ENCODE measurements around the gene TRIM69.

Gene TRIM69

DNA sequence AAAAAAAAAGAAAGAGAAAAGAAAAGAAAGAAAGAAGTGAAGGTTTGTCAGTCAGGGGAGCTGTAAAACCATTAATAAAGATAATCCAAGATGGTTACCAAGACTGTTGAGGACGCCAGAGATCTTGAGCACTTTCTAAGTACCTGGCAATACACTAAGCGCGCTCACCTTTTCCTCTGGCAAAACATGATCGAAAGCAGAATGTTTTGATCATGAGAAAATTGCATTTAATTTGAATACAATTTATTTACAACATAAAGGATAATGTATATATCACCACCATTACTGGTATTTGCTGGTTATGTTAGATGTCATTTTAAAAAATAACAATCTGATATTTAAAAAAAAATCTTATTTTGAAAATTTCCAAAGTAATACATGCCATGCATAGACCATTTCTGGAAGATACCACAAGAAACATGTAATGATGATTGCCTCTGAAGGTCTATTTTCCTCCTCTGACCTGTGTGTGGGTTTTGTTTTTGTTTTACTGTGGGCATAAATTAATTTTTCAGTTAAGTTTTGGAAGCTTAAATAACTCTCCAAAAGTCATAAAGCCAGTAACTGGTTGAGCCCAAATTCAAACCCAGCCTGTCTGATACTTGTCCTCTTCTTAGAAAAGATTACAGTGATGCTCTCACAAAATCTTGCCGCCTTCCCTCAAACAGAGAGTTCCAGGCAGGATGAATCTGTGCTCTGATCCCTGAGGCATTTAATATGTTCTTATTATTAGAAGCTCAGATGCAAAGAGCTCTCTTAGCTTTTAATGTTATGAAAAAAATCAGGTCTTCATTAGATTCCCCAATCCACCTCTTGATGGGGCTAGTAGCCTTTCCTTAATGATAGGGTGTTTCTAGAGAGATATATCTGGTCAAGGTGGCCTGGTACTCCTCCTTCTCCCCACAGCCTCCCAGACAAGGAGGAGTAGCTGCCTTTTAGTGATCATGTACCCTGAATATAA is 23.0 kb upstream of the TRIM69 start:
- TF ChIP-seq, protein P1, sequence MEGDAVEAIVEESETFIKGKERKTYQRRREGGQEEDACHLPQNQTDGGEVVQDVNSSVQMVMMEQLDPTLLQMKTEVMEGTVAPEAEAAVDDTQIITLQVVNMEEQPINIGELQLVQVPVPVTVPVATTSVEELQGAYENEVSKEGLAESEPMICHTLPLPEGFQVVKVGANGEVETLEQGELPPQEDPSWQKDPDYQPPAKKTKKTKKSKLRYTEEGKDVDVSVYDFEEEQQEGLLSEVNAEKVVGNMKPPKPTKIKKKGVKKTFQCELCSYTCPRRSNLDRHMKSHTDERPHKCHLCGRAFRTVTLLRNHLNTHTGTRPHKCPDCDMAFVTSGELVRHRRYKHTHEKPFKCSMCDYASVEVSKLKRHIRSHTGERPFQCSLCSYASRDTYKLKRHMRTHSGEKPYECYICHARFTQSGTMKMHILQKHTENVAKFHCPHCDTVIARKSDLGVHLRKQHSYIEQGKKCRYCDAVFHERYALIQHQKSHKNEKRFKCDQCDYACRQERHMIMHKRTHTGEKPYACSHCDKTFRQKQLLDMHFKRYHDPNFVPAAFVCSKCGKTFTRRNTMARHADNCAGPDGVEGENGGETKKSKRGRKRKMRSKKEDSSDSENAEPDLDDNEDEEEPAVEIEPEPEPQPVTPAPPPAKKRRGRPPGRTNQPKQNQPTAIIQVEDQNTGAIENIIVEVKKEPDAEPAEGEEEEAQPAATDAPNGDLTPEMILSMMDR (IDR thresholded peaks at IDR 0.05), result no peak

DNA sequence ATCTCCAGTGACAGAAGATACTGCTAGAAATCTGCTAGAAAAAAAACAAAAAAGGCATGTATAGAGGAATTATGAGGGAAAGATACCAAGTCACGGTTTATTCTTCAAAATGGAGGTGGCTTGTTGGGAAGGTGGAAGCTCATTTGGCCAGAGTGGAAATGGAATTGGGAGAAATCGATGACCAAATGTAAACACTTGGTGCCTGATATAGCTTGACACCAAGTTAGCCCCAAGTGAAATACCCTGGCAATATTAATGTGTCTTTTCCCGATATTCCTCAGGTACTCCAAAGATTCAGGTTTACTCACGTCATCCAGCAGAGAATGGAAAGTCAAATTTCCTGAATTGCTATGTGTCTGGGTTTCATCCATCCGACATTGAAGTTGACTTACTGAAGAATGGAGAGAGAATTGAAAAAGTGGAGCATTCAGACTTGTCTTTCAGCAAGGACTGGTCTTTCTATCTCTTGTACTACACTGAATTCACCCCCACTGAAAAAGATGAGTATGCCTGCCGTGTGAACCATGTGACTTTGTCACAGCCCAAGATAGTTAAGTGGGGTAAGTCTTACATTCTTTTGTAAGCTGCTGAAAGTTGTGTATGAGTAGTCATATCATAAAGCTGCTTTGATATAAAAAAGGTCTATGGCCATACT is 21.1 kb upstream of the TRIM69 start:
- TF ChIP-seq, protein P1 (IDR thresholded peaks at IDR 0.05), result no peak

DNA sequence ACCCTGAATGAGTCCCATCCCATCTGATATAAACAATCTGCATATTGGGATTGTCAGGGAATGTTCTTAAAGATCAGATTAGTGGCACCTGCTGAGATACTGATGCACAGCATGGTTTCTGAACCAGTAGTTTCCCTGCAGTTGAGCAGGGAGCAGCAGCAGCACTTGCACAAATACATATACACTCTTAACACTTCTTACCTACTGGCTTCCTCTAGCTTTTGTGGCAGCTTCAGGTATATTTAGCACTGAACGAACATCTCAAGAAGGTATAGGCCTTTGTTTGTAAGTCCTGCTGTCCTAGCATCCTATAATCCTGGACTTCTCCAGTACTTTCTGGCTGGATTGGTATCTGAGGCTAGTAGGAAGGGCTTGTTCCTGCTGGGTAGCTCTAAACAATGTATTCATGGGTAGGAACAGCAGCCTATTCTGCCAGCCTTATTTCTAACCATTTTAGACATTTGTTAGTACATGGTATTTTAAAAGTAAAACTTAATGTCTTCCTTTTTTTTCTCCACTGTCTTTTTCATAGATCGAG is 20.5 kb upstream of the TRIM69 start:
- TF ChIP-seq, protein P1 (IDR thresholded peaks at IDR 0.05), result no peak

DNA sequence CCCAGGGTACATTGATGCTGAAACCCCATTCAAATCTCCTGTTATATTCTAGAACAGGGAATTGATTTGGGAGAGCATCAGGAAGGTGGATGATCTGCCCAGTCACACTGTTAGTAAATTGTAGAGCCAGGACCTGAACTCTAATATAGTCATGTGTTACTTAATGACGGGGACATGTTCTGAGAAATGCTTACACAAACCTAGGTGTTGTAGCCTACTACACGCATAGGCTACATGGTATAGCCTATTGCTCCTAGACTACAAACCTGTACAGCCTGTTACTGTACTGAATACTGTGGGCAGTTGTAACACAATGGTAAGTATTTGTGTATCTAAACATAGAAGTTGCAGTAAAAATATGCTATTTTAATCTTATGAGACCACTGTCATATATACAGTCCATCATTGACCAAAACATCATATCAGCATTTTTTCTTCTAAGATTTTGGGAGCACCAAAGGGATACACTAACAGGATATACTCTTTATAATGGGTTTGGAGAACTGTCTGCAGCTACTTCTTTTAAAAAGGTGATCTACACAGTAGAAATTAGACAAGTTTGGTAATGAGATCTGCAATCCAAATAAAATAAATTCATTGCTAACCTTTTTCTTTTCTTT is 19.2 kb upstream of the TRIM69 start:
- TF ChIP-seq, protein P1 (IDR thresholded peaks at IDR 0.05), result no peak

DNA sequence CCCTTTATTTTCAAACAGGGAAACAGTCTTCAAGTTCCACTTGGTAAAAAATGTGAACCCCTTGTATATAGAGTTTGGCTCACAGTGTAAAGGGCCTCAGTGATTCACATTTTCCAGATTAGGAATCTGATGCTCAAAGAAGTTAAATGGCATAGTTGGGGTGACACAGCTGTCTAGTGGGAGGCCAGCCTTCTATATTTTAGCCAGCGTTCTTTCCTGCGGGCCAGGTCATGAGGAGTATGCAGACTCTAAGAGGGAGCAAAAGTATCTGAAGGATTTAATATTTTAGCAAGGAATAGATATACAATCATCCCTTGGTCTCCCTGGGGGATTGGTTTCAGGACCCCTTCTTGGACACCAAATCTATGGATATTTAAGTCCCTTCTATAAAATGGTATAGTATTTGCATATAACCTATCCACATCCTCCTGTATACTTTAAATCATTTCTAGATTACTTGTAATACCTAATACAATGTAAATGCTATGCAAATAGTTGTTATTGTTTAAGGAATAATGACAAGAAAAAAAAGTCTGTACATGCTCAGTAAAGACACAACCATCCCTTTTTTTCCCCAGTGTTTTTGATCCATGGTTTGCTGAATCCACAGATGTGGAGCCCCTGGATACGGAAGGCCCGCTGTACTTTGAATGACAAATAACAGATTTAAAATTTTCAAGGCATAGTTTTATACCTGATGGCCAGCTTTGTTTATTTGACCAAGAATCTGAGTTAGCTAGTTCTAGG is 18.0 kb upstream of the TRIM69 start:
- TF ChIP-seq, protein P1 (IDR thresholded peaks at IDR 0.05), result no peak

DNA sequence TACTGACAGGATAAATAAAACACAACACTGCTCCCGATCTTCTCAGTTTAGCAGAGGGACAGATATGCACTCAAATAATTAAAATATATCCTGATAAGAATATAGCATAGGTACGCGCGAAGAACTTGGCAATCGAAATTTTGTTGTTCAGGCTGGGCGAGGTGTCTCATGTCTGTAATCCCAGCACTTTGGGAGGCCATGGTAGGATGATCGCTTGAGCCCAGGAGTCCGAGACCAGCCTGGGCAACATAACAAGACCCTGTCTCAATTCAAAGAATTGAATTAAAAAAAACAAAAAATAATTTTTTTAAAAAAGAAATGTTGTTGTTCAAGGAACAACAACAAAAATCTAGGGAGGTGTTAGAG is 17.4 kb upstream of the TRIM69 start:
- TF ChIP-seq, protein P1 (IDR thresholded peaks at IDR 0.05), result no peak
